GM12891 (cell line): Measurements from ENCODE around the gene IFRD2.

Source experiments
- PAX5 ChIP-seq: IDR thresholded peaks from 2 replicates; pipeline ENCODE4 v1.6.1; 2011; ENCODE audit warnings: low read length, moderate library complexity, mild to moderate bottlenecking; ENCODE audit not compliant: insufficient read depth, severe bottlenecking
- POLR2A ChIP-seq: IDR thresholded peaks from 2 replicates; pipeline ENCODE4 v1.6.1; 2011; ENCODE audit warnings: low read depth, low read length, control low read depth
- POLR2AphosphoS5 ChIP-seq: IDR thresholded peaks from 2 replicates; pipeline ENCODE4 v1.6.1; 2011; ENCODE audit warnings: low read depth, low read length, control low read depth
- SPI1 ChIP-seq: IDR thresholded peaks from 2 replicates; pipeline ENCODE4 v1.6.1; 2011; ENCODE audit warnings: low read depth, low read length, control low read depth
- TAF1 ChIP-seq: IDR thresholded peaks from 2 replicates; pipeline ENCODE4 v1.6.1; 2011; ENCODE audit warnings: low read depth, low read length, control low read depth

- TF ChIP-seq POLR2A (no peak), POLR2AphosphoS5 (no peak), PAX5 (no peak), TAF1 (no peak), SPI1 (no peak)
These were observed 53.6 kb downstream of the IFRD2 start for GRCh38 chr3:50238549-50239026.
